ENCODE measurements around the gene ALDH3A2.

DNA sequence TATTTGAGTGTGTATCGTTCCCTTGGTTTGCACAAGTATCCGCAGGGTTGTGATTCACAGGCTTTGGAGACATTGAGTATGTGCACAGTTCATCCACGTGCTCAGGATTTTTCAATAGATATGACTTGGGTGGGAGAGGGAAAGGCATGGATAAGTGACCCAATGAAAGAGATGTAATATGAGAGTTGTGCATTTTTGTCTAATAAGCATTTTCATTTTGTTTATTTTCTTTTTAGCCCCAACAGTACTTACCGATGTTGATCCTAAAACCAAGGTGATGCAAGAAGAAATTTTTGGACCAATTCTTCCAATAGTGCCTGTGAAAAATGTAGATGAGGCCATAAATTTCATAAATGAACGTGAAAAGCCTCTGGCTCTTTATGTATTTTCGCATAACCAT, 14.5 kb downstream of the ALDH3A2 start:
- TF ChIP-seq EZH2 (IDR thresholded peaks at IDR 0.05), result no peak
- TF ChIP-seq, protein P1, sequence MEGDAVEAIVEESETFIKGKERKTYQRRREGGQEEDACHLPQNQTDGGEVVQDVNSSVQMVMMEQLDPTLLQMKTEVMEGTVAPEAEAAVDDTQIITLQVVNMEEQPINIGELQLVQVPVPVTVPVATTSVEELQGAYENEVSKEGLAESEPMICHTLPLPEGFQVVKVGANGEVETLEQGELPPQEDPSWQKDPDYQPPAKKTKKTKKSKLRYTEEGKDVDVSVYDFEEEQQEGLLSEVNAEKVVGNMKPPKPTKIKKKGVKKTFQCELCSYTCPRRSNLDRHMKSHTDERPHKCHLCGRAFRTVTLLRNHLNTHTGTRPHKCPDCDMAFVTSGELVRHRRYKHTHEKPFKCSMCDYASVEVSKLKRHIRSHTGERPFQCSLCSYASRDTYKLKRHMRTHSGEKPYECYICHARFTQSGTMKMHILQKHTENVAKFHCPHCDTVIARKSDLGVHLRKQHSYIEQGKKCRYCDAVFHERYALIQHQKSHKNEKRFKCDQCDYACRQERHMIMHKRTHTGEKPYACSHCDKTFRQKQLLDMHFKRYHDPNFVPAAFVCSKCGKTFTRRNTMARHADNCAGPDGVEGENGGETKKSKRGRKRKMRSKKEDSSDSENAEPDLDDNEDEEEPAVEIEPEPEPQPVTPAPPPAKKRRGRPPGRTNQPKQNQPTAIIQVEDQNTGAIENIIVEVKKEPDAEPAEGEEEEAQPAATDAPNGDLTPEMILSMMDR (IDR thresholded peaks at IDR 0.05), result no peak
- TF ChIP-seq EZH2phosphoT487 (IDR thresholded peaks at IDR 0.05), result no peak

All from neural progenitor cell (in vitro differentiated cells).